GM12878 (cell line): ENCODE measurements around the gene SRSF2. TPM values are rescaled to one million over a fixed set of nuclear protein-coding genes. Genes with fewer than 3 reads are reported as not detected.

ENCODE experiments used
- ATAC-seq: fragments of 200-7000 bp; cut with Tn5 transposase; 3 replicates; pipeline ENCODE4 v1.9.1; 2020; ENCODE audit warnings: mild to moderate bottlenecking, moderate library complexity
- BruUV-seq: library from RNA; stranded (reverse); fragments of 400-500 nt; replicated peaks from 2 replicates; lab custom pipeline; 2021; lab: Mats Ljungman, UMichigan
- CTCF ChIA-PET: fragments of 300-600 bp; sonication (Branson Sonifier 250); formaldehyde crosslinking; extraction: SDS; loops from one replicate; lab custom pipeline; 2021; ENCODE audit warnings: inconsistent platforms; lab: Yijun Ruan, JAX
- POLR2A ChIA-PET: fragments of 350-600 bp; formaldehyde crosslinking; extraction: SDS; loops from one replicate; lab custom pipeline; 2021; ENCODE audit warnings: inconsistent platforms; lab: Charles Lee
- RAD21 ChIA-PET: fragments of 300-600 bp; sonication (Branson Sonifier 250); formaldehyde crosslinking; loops from one replicate; lab custom pipeline; 2023; ENCODE audit warnings: antibody characterized with exemption; ENCODE audit not compliant: unreplicated experiment; lab: Charles Lee
- SMC1A ChIA-PET: fragments of 300-600 bp; sonication (Branson Sonifier 250); formaldehyde crosslinking; loops from one replicate; lab custom pipeline; 2023; ENCODE audit not compliant: unreplicated experiment, uncharacterized antibody; lab: Charles Lee
- DNase-seq: peaks from one replicate; pipeline ENCODE4 v3.0.0-alpha.2; 2011; ENCODE audit warnings: low read depth, low spot score
- FAIRE-seq: peaks from 3 replicates; lab custom pipeline; 2011; peaks lifted over from hg19 to GRCh38; lab: Jason Lieb, UNC
- H2AFZ ChIP-seq: 2 replicates; pipeline ENCODE4 v1.6.0; 2011; ENCODE audit warnings: low read depth, low read length, control low read depth; ENCODE audit not compliant: control insufficient read depth
- H3K27ac ChIP-seq: 2 replicates; pipeline ENCODE4 v1.5.1; 2011; ENCODE audit warnings: control low read depth; ENCODE audit not compliant: control insufficient read depth, insufficient read depth
- H3K27me3 ChIP-seq, 2 experiments: replicated peaks in 1 of 2; 2 replicates each; pipeline versions ENCODE4 v1.6.0 to v1.6.1; 2011; ENCODE audit warnings: low read length in 1 of 2; ENCODE audit not compliant: control insufficient read depth in 2 of 2, insufficient read depth in 2 of 2
- H3K36me3 ChIP-seq, 2 experiments: 2 replicates each; pipeline ENCODE4 v1.5.1; 2011; ENCODE audit warnings: low read length in 1 of 2; ENCODE audit not compliant: control insufficient read depth in 2 of 2, insufficient read depth in 2 of 2
- H3K4me1 ChIP-seq: 2 replicates; pipeline ENCODE4 v1.6.1; 2011; ENCODE audit warnings: mild to moderate bottlenecking, low read length, moderate library complexity, mixed read lengths; ENCODE audit not compliant: control insufficient read depth, insufficient read depth
- H3K4me2 ChIP-seq: 2 replicates; pipeline ENCODE4 v1.6.0; 2011; ENCODE audit warnings: control low read depth; ENCODE audit not compliant: control insufficient read depth, insufficient read depth
- H3K4me3 ChIP-seq: fragments of 200-600 bp; sonication (generic); 2 replicates; pipeline ENCODE4 v1.5.1; 2016
- H3K79me2 ChIP-seq: 2 replicates; pipeline ENCODE4 v1.6.0; 2011; ENCODE audit warnings: low read length; ENCODE audit not compliant: control insufficient read depth, insufficient read depth
- H3K9ac ChIP-seq: 2 replicates; pipeline ENCODE4 v1.8.0; 2011; ENCODE audit warnings: low read length, control low read depth, mixed read lengths; ENCODE audit not compliant: control insufficient read depth, insufficient read depth
- H3K9me3 ChIP-seq: replicated peaks from 3 replicates; pipeline ENCODE4 v1.5.1; 2011; ENCODE audit warnings: mild to moderate bottlenecking, low read length; ENCODE audit not compliant: control insufficient read depth, insufficient read depth
- H4K20me1 ChIP-seq: 2 replicates; pipeline ENCODE4 v1.6.0; 2011; ENCODE audit not compliant: control insufficient read depth, insufficient read depth
- ATF7 ChIP-seq: fragments of 450-650 bp; IDR thresholded peaks from 2 replicates; pipeline ENCODE4 v1.6.1; 2016; ENCODE audit warnings: low read depth, mild to moderate bottlenecking
- CREM ChIP-seq: IDR thresholded peaks from 2 replicates; pipeline ENCODE4 v1.6.1; 2014; ENCODE audit warnings: antibody characterized with exemption, low read depth
- FOXK2 ChIP-seq: fragments of 450-650 bp; IDR thresholded peaks from 2 replicates; pipeline ENCODE4 v1.6.1; 2017; ENCODE audit warnings: mild to moderate bottlenecking, moderate library complexity
- GATAD2B ChIP-seq: fragments of 450-650 bp; conservative IDR thresholded peaks from 2 replicates; pipeline ENCODE4 v1.6.1; 2017; ENCODE audit warnings: low read depth, mild to moderate bottlenecking, moderate library complexity
- HDGF ChIP-seq: fragments of 450-650 bp; IDR thresholded peaks from 2 replicates; pipeline ENCODE4 v1.6.1; 2016; ENCODE audit warnings: antibody characterized with exemption
- KLF5 ChIP-seq: fragments of 450-650 bp; IDR thresholded peaks from 2 replicates; pipeline ENCODE4 v1.6.1; 2014; ENCODE audit warnings: mild to moderate bottlenecking; ENCODE audit not compliant: partially characterized antibody
- MTA3 ChIP-seq: IDR thresholded peaks from 2 replicates; pipeline ENCODE4 v1.6.1; 2012; ENCODE audit warnings: low read length, inconsistent platforms, borderline replicate concordance
- PRDM15 ChIP-seq: fragments of 450-650 bp; formaldehyde crosslinking; IDR thresholded peaks from 2 replicates; pipeline ENCODE4 v1.4.0; 2020; ENCODE audit warnings: mild to moderate bottlenecking, moderate library complexity
- USF1 ChIP-seq: IDR thresholded peaks from 2 replicates; pipeline ENCODE4 v1.6.1; 2011; ENCODE audit warnings: borderline replicate concordance, low read depth, mild to moderate bottlenecking, moderate library complexity, mixed read lengths, low read length; ENCODE audit not compliant: insufficient read depth; ENCODE audit errors: extremely low read length
- ZNF217 ChIP-seq: fragments of 450-650 bp; IDR thresholded peaks from 2 replicates; pipeline ENCODE4 v1.6.1; 2017; ENCODE audit warnings: antibody characterized with exemption, mild to moderate bottlenecking
- ZNF384 ChIP-seq: IDR thresholded peaks from 2 replicates; pipeline ENCODE4 v1.6.1; 2012; ENCODE audit warnings: low read depth, mild to moderate bottlenecking, low read length, improper control_type of control experiment, borderline replicate concordance
- WGBS: methylation state at CpG from one replicate; pipeline ENCODE4 v1.1.6; 2016; ENCODE audit warnings: low lambda C conversion rate; ENCODE audit not compliant: insufficient replicate concordance, insufficient coverage; ENCODE audit errors: missing lambda C conversion rate; 5-methylcytosine and 5-hydroxymethylcytosine counted together
- in situ Hi-C: fragments of 300-500 bp; cut with MboI; formaldehyde crosslinking; loops from 9 replicates; pipeline ENCODE4 v1.14.3; 2018; ENCODE audit warnings: mixed read lengths
- intact Hi-C: fragments of 100-400 bp; cut with micrococcal nuclease; formaldehyde crosslinking; loops from one replicate; pipeline ENCODE4 v1.14.2; 2022; ENCODE audit not compliant: unreplicated experiment
- polyA plus RNA-seq, 11 experiments: library from polyadenylated mRNA; depleted of rRNA in 4 of 11; unstranded in 6 of 11; stranded (reverse) in 5 of 11; fragments of >200 nt; fragmentation: Nextera tagmentation in 4 of 11; fragmentation: Illumina TruSeq in 1 of 11; extraction: Ambion mirVana in 4 of 11; extraction: Trizol in 1 of 11; gene quantifications; 1 replicate in 1 of 11; 2 replicates in 10 of 11; pipeline versions ENCODE4 v1.2.1 to v1.2.3, GENCODE V29; 2011 to 2016; ENCODE audit warnings: inconsistent platforms in 2 of 11, missing spikeins in 2 of 11, low read depth in 1 of 11
- total RNA-seq, 4 experiments: library from RNA; depleted of rRNA in 3 of 4; stranded (reverse); fragments of >200 nt in 3 of 4; fragmentation: Illumina TruSeq in 1 of 4; extraction: Trizol in 1 of 4; gene quantifications; 2 replicates each; pipeline versions ENCODE4 v1.2.1 to v1.2.3, GENCODE V29; 2013 to 2021
- TF ChIP-seq, protein P1 (sequence below): fragments of 450-650 bp; IDR thresholded peaks from 2 replicates; pipeline ENCODE4 v1.6.1; 2017; ENCODE audit warnings: mild to moderate bottlenecking, moderate library complexity
- TF ChIP-seq, protein P2 (sequence below): fragments of 450-650 bp; formaldehyde crosslinking; IDR thresholded peaks from 2 replicates; pipeline ENCODE4 v1.5.0; 2022; ENCODE audit warnings: mild to moderate bottlenecking, missing genetic modification characterization

SRSF2 gene
- total and polyA plus RNA-seq, 10 of the 15 experiments (the other 5 are each of a cell fraction or from before 2014, with no cell fraction given): 225 to 795 (median 410) TPM

GRCh38 chr17:76720941-76721340, 16.2 kb downstream of the SRSF2 start:
- Histone ChIP-seq H4K20me1 (no peaks in the 10 kb centered on the region), H3K36me3 (peaks cover 15 to 44% of the 10 kb centered on the region in 2 experiments), H3K27me3 (no peaks in the 10 kb centered on the region), H3K9me3 (no peaks in the 10 kb centered on the region), H3K4me1 (no peaks in the 10 kb centered on the region), H3K4me2 (no peak overlapping the region), H3K27ac (no peak overlapping the region), H3K79me2 (peaks cover 27% of the 10 kb centered on the region), H3K9ac (no peak overlapping the region), H2AFZ (no peak overlapping the region), H3K4me3 (no peak overlapping the region)
- ChIA-PET POLR2A (interaction anchor here (1.9 kb wide), 1 partner anchor 12 kb away, joined by 5 read pairs; no protein-coding TSS in a partner anchor), CTCF (no interaction called here), RAD21 (no interaction called here), SMC1A (interaction anchor here (1.5 kb wide), 1 partner anchor 8 kb away, joined by 3 read pairs; no protein-coding TSS in a partner anchor)
- WGBS: 98% methylated on average over 9 of the region's 9 CpGs
- ATAC-seq (no peak), FAIRE-seq (no peak), DNase-seq (no peak)
- no TSS peak for BruUV-seq
- intact Hi-C loops (no loop called here), in situ Hi-C loops (no loop called here)
- TF ChIP-seq ZNF217: no peak
- no peak for TF ChIP-seq GATAD2B
- TF ChIP-seq ATF7: no peak
- TF ChIP-seq, protein P1, sequence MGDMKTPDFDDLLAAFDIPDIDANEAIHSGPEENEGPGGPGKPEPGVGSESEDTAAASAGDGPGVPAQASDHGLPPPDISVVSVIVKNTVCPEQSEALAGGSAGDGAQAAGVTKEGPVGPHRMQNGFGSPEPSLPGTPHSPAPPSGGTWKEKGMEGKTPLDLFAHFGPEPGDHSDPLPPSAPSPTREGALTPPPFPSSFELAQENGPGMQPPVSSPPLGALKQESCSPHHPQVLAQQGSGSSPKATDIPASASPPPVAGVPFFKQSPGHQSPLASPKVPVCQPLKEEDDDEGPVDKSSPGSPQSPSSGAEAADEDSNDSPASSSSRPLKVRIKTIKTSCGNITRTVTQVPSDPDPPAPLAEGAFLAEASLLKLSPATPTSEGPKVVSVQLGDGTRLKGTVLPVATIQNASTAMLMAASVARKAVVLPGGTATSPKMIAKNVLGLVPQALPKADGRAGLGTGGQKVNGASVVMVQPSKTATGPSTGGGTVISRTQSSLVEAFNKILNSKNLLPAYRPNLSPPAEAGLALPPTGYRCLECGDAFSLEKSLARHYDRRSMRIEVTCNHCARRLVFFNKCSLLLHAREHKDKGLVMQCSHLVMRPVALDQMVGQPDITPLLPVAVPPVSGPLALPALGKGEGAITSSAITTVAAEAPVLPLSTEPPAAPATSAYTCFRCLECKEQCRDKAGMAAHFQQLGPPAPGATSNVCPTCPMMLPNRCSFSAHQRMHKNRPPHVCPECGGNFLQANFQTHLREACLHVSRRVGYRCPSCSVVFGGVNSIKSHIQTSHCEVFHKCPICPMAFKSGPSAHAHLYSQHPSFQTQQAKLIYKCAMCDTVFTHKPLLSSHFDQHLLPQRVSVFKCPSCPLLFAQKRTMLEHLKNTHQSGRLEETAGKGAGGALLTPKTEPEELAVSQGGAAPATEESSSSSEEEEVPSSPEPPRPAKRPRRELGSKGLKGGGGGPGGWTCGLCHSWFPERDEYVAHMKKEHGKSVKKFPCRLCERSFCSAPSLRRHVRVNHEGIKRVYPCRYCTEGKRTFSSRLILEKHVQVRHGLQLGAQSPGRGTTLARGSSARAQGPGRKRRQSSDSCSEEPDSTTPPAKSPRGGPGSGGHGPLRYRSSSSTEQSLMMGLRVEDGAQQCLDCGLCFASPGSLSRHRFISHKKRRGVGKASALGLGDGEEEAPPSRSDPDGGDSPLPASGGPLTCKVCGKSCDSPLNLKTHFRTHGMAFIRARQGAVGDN: no peak
- TF ChIP-seq ZNF384: no peak
- TF ChIP-seq PRDM15 (CRISPR knock-in tag): no peak
- no peak for TF ChIP-seq KLF5
- TF ChIP-seq USF1: no peak
- no peak for TF ChIP-seq HDGF
- TF ChIP-seq FOXK2: no peak
- no peak for TF ChIP-seq CREM
- no peak for TF ChIP-seq MTA3
- TF ChIP-seq, protein P2, sequence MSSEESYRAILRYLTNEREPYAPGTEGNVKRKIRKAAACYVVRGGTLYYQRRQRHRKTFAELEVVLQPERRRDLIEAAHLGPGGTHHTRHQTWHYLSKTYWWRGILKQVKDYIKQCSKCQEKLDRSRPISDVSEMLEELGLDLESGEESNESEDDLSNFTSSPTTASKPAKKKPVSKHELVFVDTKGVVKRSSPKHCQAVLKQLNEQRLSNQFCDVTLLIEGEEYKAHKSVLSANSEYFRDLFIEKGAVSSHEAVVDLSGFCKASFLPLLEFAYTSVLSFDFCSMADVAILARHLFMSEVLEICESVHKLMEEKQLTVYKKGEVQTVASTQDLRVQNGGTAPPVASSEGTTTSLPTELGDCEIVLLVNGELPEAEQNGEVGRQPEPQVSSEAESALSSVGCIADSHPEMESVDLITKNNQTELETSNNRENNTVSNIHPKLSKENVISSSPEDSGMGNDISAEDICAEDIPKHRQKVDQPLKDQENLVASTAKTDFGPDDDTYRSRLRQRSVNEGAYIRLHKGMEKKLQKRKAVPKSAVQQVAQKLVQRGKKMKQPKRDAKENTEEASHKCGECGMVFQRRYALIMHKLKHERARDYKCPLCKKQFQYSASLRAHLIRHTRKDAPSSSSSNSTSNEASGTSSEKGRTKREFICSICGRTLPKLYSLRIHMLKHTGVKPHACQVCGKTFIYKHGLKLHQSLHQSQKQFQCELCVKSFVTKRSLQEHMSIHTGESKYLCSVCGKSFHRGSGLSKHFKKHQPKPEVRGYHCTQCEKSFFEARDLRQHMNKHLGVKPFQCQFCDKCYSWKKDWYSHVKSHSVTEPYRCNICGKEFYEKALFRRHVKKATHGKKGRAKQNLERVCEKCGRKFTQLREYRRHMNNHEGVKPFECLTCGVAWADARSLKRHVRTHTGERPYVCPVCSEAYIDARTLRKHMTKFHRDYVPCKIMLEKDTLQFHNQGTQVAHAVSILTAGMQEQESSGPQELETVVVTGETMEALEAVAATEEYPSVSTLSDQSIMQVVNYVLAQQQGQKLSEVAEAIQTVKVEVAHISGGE (CRISPR knock-in tag): no peak
